B cell (primary cell): ENCODE results near the gene CREBBP.

Experiments
- CTCF ChIP-seq: fragments of 200-600 bp; IDR thresholded peaks from one replicate; pipeline ENCODE4 v1.8.0; 2022; ENCODE audit warnings: antibody characterized with exemption, mild to moderate bottlenecking
- EZH2 ChIP-seq: IDR thresholded peaks from 2 replicates; pipeline ENCODE4 v1.6.1; 2012; ENCODE audit warnings: borderline replicate concordance, low read depth, mild to moderate bottlenecking, moderate library complexity, low read length; ENCODE audit not compliant: insufficient read depth, poor library complexity, severe bottlenecking

DNA sequence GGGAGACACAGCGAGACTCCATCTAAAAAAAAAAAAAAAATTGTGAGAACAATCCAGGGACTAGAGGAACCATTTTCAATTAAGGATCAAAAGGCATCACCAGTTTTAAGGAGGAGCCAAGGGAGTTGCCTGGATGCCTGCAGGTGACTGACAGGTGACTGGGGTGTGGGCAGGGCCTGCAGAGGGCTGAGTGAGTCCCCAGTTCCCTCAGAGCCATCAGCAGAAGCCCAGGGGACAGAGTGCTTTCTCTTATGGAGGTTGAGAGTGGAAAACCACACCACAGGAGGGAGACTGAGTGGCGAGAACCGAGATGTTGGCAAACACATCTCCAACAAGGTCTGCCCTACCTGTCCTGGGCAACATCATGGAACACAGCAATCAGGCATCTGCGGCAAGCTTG, 27.1 kb upstream of the CREBBP start:
- TF ChIP-seq CTCF: no peak
- no peak for TF ChIP-seq EZH2
